Keratinocyte (primary cell): Measurements from ENCODE around the gene GMFB. TPM values are rescaled to one million over a fixed set of nuclear protein-coding genes. Genes with fewer than 3 reads are reported as not detected.

Experiments
- DNase-seq: peaks from one replicate; pipeline ENCODE4 v3.0.0-alpha.2; 2011; ENCODE audit warnings: low read depth, missing footprints, low spot score
- FAIRE-seq: peaks from 2 replicates; lab custom pipeline; 2011; peaks lifted over from hg19 to GRCh38; lab: Jason Lieb, UNC
- H2AFZ ChIP-seq: 2 replicates; pipeline ENCODE4 v1.6.0; 2012; ENCODE audit warnings: low read length, control low read depth, inconsistent platforms; ENCODE audit not compliant: control insufficient read depth
- H3K27ac ChIP-seq: 2 replicates; pipeline ENCODE4 v1.5.1; 2011; ENCODE audit warnings: low read length; ENCODE audit not compliant: control insufficient read depth, insufficient read depth
- H3K27me3 ChIP-seq: 3 replicates; pipeline ENCODE4 v1.6.0; 2011; ENCODE audit warnings: low read length; ENCODE audit not compliant: control insufficient read depth, insufficient read depth; ENCODE audit errors: extremely low read depth
- H3K36me3 ChIP-seq, 2 experiments: 2 replicates in 1 of 2; 3 replicates in 1 of 2; pipeline ENCODE4 v1.5.1; 2011; ENCODE audit warnings: low read length in 2 of 2, mild to moderate bottlenecking in 1 of 2; ENCODE audit not compliant: control insufficient read depth in 2 of 2, insufficient read depth in 2 of 2; ENCODE audit errors: extremely low read depth in 1 of 2
- H3K4me1 ChIP-seq: 3 replicates; pipeline ENCODE4 v1.5.1; 2011; ENCODE audit warnings: low read length; ENCODE audit not compliant: control insufficient read depth, insufficient read depth; ENCODE audit errors: extremely low read depth
- H3K4me2 ChIP-seq: 3 replicates; pipeline ENCODE4 v1.6.0; 2011; ENCODE audit warnings: low read depth, low read length; ENCODE audit not compliant: control insufficient read depth, insufficient read depth; ENCODE audit errors: extremely low read depth
- H3K4me3 ChIP-seq, 3 experiments: fragments of 200-600 bp in 1 of 3; sonication (generic) in 1 of 3; 2 replicates in 2 of 3; 3 replicates in 1 of 3; pipeline ENCODE4 v1.5.1; 2011 to 2016; ENCODE audit warnings: low read length in 3 of 3, mild to moderate bottlenecking in 3 of 3, control low read depth in 2 of 3, inconsistent platforms in 1 of 3, low read depth in 1 of 3, mixed read lengths in 1 of 3, mixed run types in 1 of 3, moderate library complexity in 1 of 3; ENCODE audit not compliant: control insufficient read depth in 2 of 3, insufficient read depth in 2 of 3; ENCODE audit errors: extremely low read depth in 1 of 3
- H3K79me2 ChIP-seq: 2 replicates; pipeline ENCODE4 v1.6.0; 2012; ENCODE audit warnings: low read length; ENCODE audit not compliant: control insufficient read depth, insufficient read depth
- H3K9ac ChIP-seq: 3 replicates; pipeline ENCODE4 v1.6.0; 2011; ENCODE audit warnings: low read length; ENCODE audit not compliant: control insufficient read depth, insufficient read depth; ENCODE audit errors: extremely low read depth
- H3K9me1 ChIP-seq: 3 replicates; pipeline ENCODE4 v1.6.0; 2011; ENCODE audit warnings: low read length; ENCODE audit not compliant: control insufficient read depth, insufficient read depth; ENCODE audit errors: extremely low read depth
- H3K9me3 ChIP-seq: 2 replicates; pipeline ENCODE4 v1.5.1; 2012; ENCODE audit warnings: low read depth, low read length; ENCODE audit not compliant: control insufficient read depth
- H4K20me1 ChIP-seq: 3 replicates; pipeline ENCODE4 v1.6.0; 2011; ENCODE audit warnings: low read length; ENCODE audit not compliant: control insufficient read depth, insufficient read depth; ENCODE audit errors: extremely low read depth
- CTCF ChIP-seq, 3 experiments: IDR thresholded peaks in 1 of 3; conservative IDR thresholded peaks in 1 of 3; optimal IDR thresholded peaks in 1 of 3; 2 replicates in 2 of 3; 3 replicates in 1 of 3; pipeline versions ENCODE3 to v1.5.1; 2011; ENCODE audit warnings: low read length in 3 of 3, mild to moderate bottlenecking in 3 of 3, moderate library complexity in 2 of 3, control low read depth in 1 of 3, inconsistent platforms in 1 of 3; ENCODE audit not compliant: insufficient read depth in 2 of 3; ENCODE audit errors: extremely low read depth in 1 of 3
- EZH2 ChIP-seq: IDR thresholded peaks from one replicate; pipeline ENCODE4 v1.6.1; 2012; ENCODE audit warnings: inconsistent platforms, mild to moderate bottlenecking, low read length, moderate library complexity
- dilution Hi-C: fragments of 300-500 bp; cut with MboI; formaldehyde crosslinking; loops from one replicate; pipeline ENCODE4 v1.7.0; 2020; ENCODE audit warnings: low sequenced_read_pairs; ENCODE audit not compliant: extremely low pct_ligation_motif_present
- polyA plus RNA-seq, 5 experiments: library from polyadenylated mRNA; depleted of rRNA in 3 of 5; stranded (reverse) in 3 of 5; stranded (forward) in 1 of 5; unstranded in 1 of 5; fragments of >200 nt; gene quantifications; 1 replicate in 1 of 5; 2 replicates in 3 of 5; 3 replicates in 1 of 5; pipeline versions ENCODE4 v1.2.1 to v1.2.3, GENCODE V29; 2011 to 2012; ENCODE audit warnings: missing spikeins in 2 of 5, low read depth in 1 of 5, low replicate concordance in 1 of 5

The GMFB gene
- polyA plus RNA-seq, 1 donor (not counting 4 experiments of a cell fraction or from before 2014, with no cell fraction given) = 50.5 TPM

- H3K4me3 ChIP-seq = no peak overlapping the region
- DNase-seq = no peak
- no peaks in the 10 kb centered on the region for H3K79me2 ChIP-seq
- H3K9me1 ChIP-seq = no peaks in the 10 kb centered on the region
- FAIRE-seq = no peak
- no peaks in the 10 kb centered on the region for H3K4me1 ChIP-seq
- no peaks in the 10 kb centered on the region for H4K20me1 ChIP-seq
- dilution Hi-C loops = no loop called here
- no peak overlapping the region for H3K4me2 ChIP-seq
- no peak overlapping the region for H3K27ac ChIP-seq
- no peaks in the 10 kb centered on the region for H3K9me3 ChIP-seq
- no peaks in the 10 kb centered on the region for H3K27me3 ChIP-seq
- H3K9ac ChIP-seq = no peak overlapping the region
- peaks cover 0 to 2% of the 10 kb centered on the region in 2 experiments for H3K36me3 ChIP-seq
- H2AFZ ChIP-seq = no peak overlapping the region
- TF ChIP-seq CTCF (optimal IDR thresholded peaks at IDR 0.05 in 1 of 3, IDR thresholded peaks at IDR 0.05 in 1 of 3, conservative IDR thresholded peaks at IDR 0.05 in 1 of 3; ENCODE audit: extremely low read depth in 1 of 3, insufficient read depth in 2 of 3, low read length in 3 of 3) = no peak
- no peak for TF ChIP-seq EZH2
These were observed 18.1 kb downstream of the GMFB start for GRCh38 chr14:54470701-54471100.

- H4K20me1 ChIP-seq = no peaks in the 10 kb centered on the region
- no peak overlapping the region for H2AFZ ChIP-seq
- DNase-seq = no peak
- no peaks in the 10 kb centered on the region for H3K9me1 ChIP-seq
- FAIRE-seq = no peak
- dilution Hi-C loops = no loop called here
- H3K9me3 ChIP-seq = no peaks in the 10 kb centered on the region
- TF ChIP-seq EZH2 = no peak
- TF ChIP-seq CTCF (optimal IDR thresholded peaks at IDR 0.05 in 1 of 3, IDR thresholded peaks at IDR 0.05 in 1 of 3, conservative IDR thresholded peaks at IDR 0.05 in 1 of 3; ENCODE audit: extremely low read depth in 1 of 3, insufficient read depth in 2 of 3, low read length in 3 of 3) = no peak
- no peaks in the 10 kb centered on the region for H3K27me3 ChIP-seq
- H3K4me1 ChIP-seq = no peaks in the 10 kb centered on the region
- no peak overlapping the region for H3K9ac ChIP-seq
- no peak overlapping the region for H3K4me3 ChIP-seq
- H3K36me3 ChIP-seq = no peaks in the 10 kb centered on the region
- no peaks in the 10 kb centered on the region for H3K79me2 ChIP-seq
- H3K4me2 ChIP-seq = no peak overlapping the region
- no peak overlapping the region for H3K27ac ChIP-seq
These were observed 21.5 kb downstream of the GMFB start for GRCh38 chr14:54467280-54467679.
